ENCODE results near the gene SYNC. TPM values are rescaled to one million over a fixed set of nuclear protein-coding genes. Genes with fewer than 3 reads are reported as not detected.
"Not testable (repeated sequence)": the region's sequence is repeated elsewhere in the genome, so short reads cannot be mapped to it uniquely, and the experiment has no call there.

SYNC gene
- total RNA-seq, 4 donors from 2014 or later: 24.9 to 95.5 (median 43.8) TPM

GRCh38 chr1:32715901-32716311, 13.3 kb upstream of the SYNC start:
- Histone ChIP-seq H3K4me1 (peaks cover 7 to 33% (median 23%) of the 10 kb centered on the region in 4 donors), H3K9me3 (no peaks in the 10 kb centered on the region), H3K27me3 (no peaks in the 10 kb centered on the region), H3K36me3 (no peaks in the 10 kb centered on the region), H3K4me3 (no peak overlapping the region), H3K27ac (peak overlapping the region; percentile 70 to 80 (median 72))
- 74% methylated on average over 4 of the region's 4 CpGs; no CpG with 5 or more reads in 1 of the 2 donors for WGBS, 2 donors (ENCODE audit: low coverage in 1 of 2)
- in situ Hi-C loops (cut with MboI; ENCODE audit: low pct_ligation_motif_present in 1 of 4, low pct_unique_long_range_greater_than_20kb in 1 of 4, low sequenced_read_pairs in 3 of 4) (loop anchor here in 2 of 4 donors (10.0 kb wide), 1 partner anchor 59 kb away; no protein-coding TSS in a partner anchor), intact Hi-C loops (cut with DNase I; ENCODE audit: low total_unique reads) (no loop called here)
- DNase-seq: no peak
- TF ChIP-seq, protein P1, sequence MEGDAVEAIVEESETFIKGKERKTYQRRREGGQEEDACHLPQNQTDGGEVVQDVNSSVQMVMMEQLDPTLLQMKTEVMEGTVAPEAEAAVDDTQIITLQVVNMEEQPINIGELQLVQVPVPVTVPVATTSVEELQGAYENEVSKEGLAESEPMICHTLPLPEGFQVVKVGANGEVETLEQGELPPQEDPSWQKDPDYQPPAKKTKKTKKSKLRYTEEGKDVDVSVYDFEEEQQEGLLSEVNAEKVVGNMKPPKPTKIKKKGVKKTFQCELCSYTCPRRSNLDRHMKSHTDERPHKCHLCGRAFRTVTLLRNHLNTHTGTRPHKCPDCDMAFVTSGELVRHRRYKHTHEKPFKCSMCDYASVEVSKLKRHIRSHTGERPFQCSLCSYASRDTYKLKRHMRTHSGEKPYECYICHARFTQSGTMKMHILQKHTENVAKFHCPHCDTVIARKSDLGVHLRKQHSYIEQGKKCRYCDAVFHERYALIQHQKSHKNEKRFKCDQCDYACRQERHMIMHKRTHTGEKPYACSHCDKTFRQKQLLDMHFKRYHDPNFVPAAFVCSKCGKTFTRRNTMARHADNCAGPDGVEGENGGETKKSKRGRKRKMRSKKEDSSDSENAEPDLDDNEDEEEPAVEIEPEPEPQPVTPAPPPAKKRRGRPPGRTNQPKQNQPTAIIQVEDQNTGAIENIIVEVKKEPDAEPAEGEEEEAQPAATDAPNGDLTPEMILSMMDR (IDR thresholded peaks at IDR 0.05): no peak
- no peak for TF ChIP-seq POLR2AphosphoS5 (IDR thresholded peaks at IDR 0.05)
- TF ChIP-seq POLR2A (IDR thresholded peaks at IDR 0.05): no peak
- no peak for TF ChIP-seq EP300 (IDR thresholded peaks at IDR 0.05; ENCODE audit: low read depth)

GRCh38 chr1:32714277-32714676, 11.7 kb upstream of the SYNC start:
- Histone ChIP-seq H3K4me1 (peaks cover 7 to 33% (median 23%) of the 10 kb centered on the region in 4 donors), H3K27ac (no peak overlapping the region), H3K36me3 (no peaks in the 10 kb centered on the region), H3K4me3 (no peak overlapping the region), H3K9me3 (no peaks in the 10 kb centered on the region), H3K27me3 (no peaks in the 10 kb centered on the region)
- TF ChIP-seq EP300 (IDR thresholded peaks at IDR 0.05; ENCODE audit: low read depth): no peak
- no peak for TF ChIP-seq POLR2A (IDR thresholded peaks at IDR 0.05)
- TF ChIP-seq, protein P1 (IDR thresholded peaks at IDR 0.05): no peak
- TF ChIP-seq POLR2AphosphoS5 (IDR thresholded peaks at IDR 0.05): no peak
- 73 to 74% methylated on average over 4 of the region's 4 CpGs for WGBS, 2 donors (ENCODE audit: low coverage in 1 of 2)
- in situ Hi-C loops (cut with MboI; ENCODE audit: low pct_ligation_motif_present in 1 of 4, low pct_unique_long_range_greater_than_20kb in 1 of 4, low sequenced_read_pairs in 3 of 4): loop anchor here in 2 of 4 donors (10.0 kb wide), 1 partner anchor 61 kb away; no protein-coding TSS in a partner anchor
- intact Hi-C loops (cut with DNase I; ENCODE audit: low total_unique reads): no loop called here
- DNase-seq: peak; percentile 32

GRCh38 chr1:32713081-32713480, 10.5 kb upstream of the SYNC start:
- Histone ChIP-seq H3K4me3 (no peak overlapping the region), H3K27me3 (no peaks in the 10 kb centered on the region), H3K9me3 (no peaks in the 10 kb centered on the region), H3K27ac (no peak overlapping the region), H3K36me3 (no peaks in the 10 kb centered on the region), H3K4me1 (peaks cover 7 to 33% (median 23%) of the 10 kb centered on the region in 4 donors)
- intact Hi-C loops (cut with DNase I; ENCODE audit: low total_unique reads): loop anchor here (2.0 kb wide), 1 partner anchor 60 kb away; no protein-coding TSS in a partner anchor
- WGBS, 2 donors (ENCODE audit: low coverage in 1 of 2): 84 to 86% methylated on average over 10 of the region's 10 CpGs
- in situ Hi-C loops (cut with MboI; ENCODE audit: low pct_ligation_motif_present in 1 of 4, low pct_unique_long_range_greater_than_20kb in 1 of 4, low sequenced_read_pairs in 3 of 4): loop anchor here in 2 of 4 donors (10.0 kb wide), 1 partner anchor 62 kb away; no protein-coding TSS in a partner anchor
- no peak for DNase-seq
- TF ChIP-seq, protein P1 (IDR thresholded peaks at IDR 0.05): no peak
- TF ChIP-seq EP300 (IDR thresholded peaks at IDR 0.05; ENCODE audit: low read depth) (no peak), POLR2AphosphoS5 (IDR thresholded peaks at IDR 0.05) (no peak), POLR2A (IDR thresholded peaks at IDR 0.05) (no peak)

DNA sequence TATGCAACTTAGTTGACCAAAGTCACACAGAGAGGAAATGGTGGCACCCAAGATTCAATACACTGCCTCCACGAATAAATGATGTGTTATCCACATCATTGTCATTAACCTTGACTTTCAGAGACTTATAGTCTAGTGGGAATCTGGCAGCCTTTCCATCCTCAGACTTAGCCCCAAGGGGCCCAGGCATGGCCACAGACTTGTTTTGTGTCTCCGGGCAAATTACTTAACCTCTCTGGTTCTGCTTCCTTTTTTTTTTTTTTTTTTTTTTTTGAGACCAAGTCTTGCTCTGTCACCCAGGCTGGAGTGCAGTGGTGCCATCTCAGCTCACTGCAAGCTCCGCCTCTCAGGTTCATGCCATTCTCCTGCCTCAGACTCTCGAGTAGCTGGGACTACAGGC, 8.7 kb upstream of the SYNC start:
- DNase-seq; H3K4me3 ChIP-seq; H3K36me3 ChIP-seq; H3K27ac ChIP-seq; intact Hi-C loops (cut with DNase I; ENCODE audit: low total_unique reads); H3K27me3 ChIP-seq; H3K9me3 ChIP-seq: not testable (repeated sequence)
- peaks cover 1 to 22% (median 13%) of the 10 kb centered on the region in 4 donors for H3K4me1 ChIP-seq
- in situ Hi-C loops (cut with MboI; ENCODE audit: low pct_ligation_motif_present in 1 of 4, low pct_unique_long_range_greater_than_20kb in 1 of 4, low sequenced_read_pairs in 3 of 4): loop anchor here in 2 of 4 donors (10.0 kb wide), 1 partner anchor 64 kb away; no protein-coding TSS in a partner anchor
- WGBS, 2 donors (ENCODE audit: low coverage in 1 of 2): 76 to 90% methylated on average over 2 to 4 of the region's 4 CpGs

All from transverse colon (tissue), 4 donors.